K562 (cell line): ENCODE measurements around the gene MCM7. TPM values are rescaled to one million over a fixed set of nuclear protein-coding genes. Genes with fewer than 3 reads are reported as not detected.
A peak's percentile ranks its signal among the peaks of the same experiment; 100 is the strongest.

Experiments used
- CCAR2 ChIP-seq: fragments of 200-400 bp; formaldehyde crosslinking; IDR thresholded peaks from 2 replicates; pipeline ENCODE4 v1.6.1; 2017; ENCODE audit warnings: mild to moderate bottlenecking, low read depth, low read length
- CREB1 ChIP-seq, 2 experiments: sonication (generic) in 1 of 2; formaldehyde crosslinking in 1 of 2; IDR thresholded peaks; 2 replicates each; pipeline versions ENCODE4 v1.6.1 to v1.8.0; 2012 to 2022; ENCODE audit warnings: inconsistent platforms in 1 of 2, mild to moderate bottlenecking in 1 of 2, missing genetic modification reagents in 1 of 2, moderate library complexity in 1 of 2
- HMG20B ChIP-seq: fragments of 250-450 bp; sonication (Bioruptor Pico); IDR thresholded peaks from 2 replicates; pipeline ENCODE4 v1.5.0; 2021; ENCODE audit warnings: mild to moderate bottlenecking
- KLF13 ChIP-seq: fragments of 450-650 bp; IDR thresholded peaks from 2 replicates; pipeline ENCODE4 v1.6.1; 2016; ENCODE audit warnings: missing genetic modification characterization, low read depth, mild to moderate bottlenecking, missing compliant biosample characterization, moderate library complexity, borderline replicate concordance
- RBM22 ChIP-seq: fragments of 200-400 bp; formaldehyde crosslinking; IDR thresholded peaks from 2 replicates; pipeline ENCODE4 v1.6.1; 2018; ENCODE audit warnings: low read length, low read depth; ENCODE audit not compliant: poor library complexity, severe bottlenecking
- RUNX1 ChIP-seq: sonication (generic); IDR thresholded peaks from 2 replicates; pipeline ENCODE4 v1.6.1; 2016; ENCODE audit warnings: antibody characterized with exemption, low read depth
- TCF7 ChIP-seq: sonication (generic); IDR thresholded peaks from 2 replicates; pipeline ENCODE4 v1.6.1; 2016; ENCODE audit warnings: antibody characterized with exemption, borderline replicate concordance
- U2AF2 ChIP-seq: fragments of 200-400 bp; formaldehyde crosslinking; optimal IDR thresholded peaks from 2 replicates; pipeline ENCODE3; 2017; ENCODE audit warnings: low read depth, mild to moderate bottlenecking, low read length
- ZFX ChIP-seq: sonication (generic); formaldehyde crosslinking; IDR thresholded peaks from 2 replicates; pipeline ENCODE4 v1.8.0; 2022; ENCODE audit warnings: mild to moderate bottlenecking, missing genetic modification reagents, moderate library complexity
- ZNF143 ChIP-seq: sonication (generic); formaldehyde crosslinking; IDR thresholded peaks from 2 replicates; pipeline ENCODE4 v1.9.0; 2022; ENCODE audit warnings: mild to moderate bottlenecking, missing genetic modification reagents
- ZNF445 ChIP-seq: fragments of 250-450 bp; sonication (Bioruptor Pico); IDR thresholded peaks from 2 replicates; pipeline ENCODE4 v1.4.0; 2020; ENCODE audit warnings: low read depth, mild to moderate bottlenecking, moderate library complexity
- polyA plus RNA-seq, 8 experiments: library from polyadenylated mRNA; depleted of rRNA in 4 of 8; stranded (reverse) in 5 of 8; unstranded in 3 of 8; fragments of >200 nt; fragmentation: Nextera tagmentation in 2 of 8; fragmentation: Illumina TruSeq in 1 of 8; extraction: Ambion mirVana in 2 of 8; extraction: Trizol in 1 of 8; gene quantifications; 2 replicates each; pipeline versions ENCODE4 v1.2.1 to v1.2.3, GENCODE V29; 2011 to 2014; ENCODE audit warnings: inconsistent platforms in 1 of 8, missing spikeins in 1 of 8
- total RNA-seq, 7 experiments: library from RNA; depleted of rRNA in 6 of 7; stranded (reverse); fragments of >200 nt in 6 of 7; fragmentation: Illumina TruSeq in 2 of 7; extraction: Trizol in 2 of 7; gene quantifications; 2 replicates each; pipeline versions ENCODE4 v1.2.1 to v1.2.3, GENCODE V29; 2011 to 2021; ENCODE audit warnings: low replicate concordance in 1 of 7
- TF ChIP-seq, protein P1 (sequence below): sonication (generic); formaldehyde crosslinking; IDR thresholded peaks from 2 replicates; pipeline ENCODE4 v1.8.0; 2022; ENCODE audit warnings: mild to moderate bottlenecking, missing genetic modification reagents
- TF ChIP-seq, protein P2 (sequence below), 2 experiments: IDR thresholded peaks; 2 replicates each; pipeline ENCODE4 v1.6.1; 2011; ENCODE audit warnings: borderline replicate concordance in 1 of 2, control low read depth in 1 of 2, low read depth in 1 of 2, low read length in 1 of 2, mild to moderate bottlenecking in 1 of 2, mixed read lengths in 1 of 2, moderate library complexity in 1 of 2; ENCODE audit not compliant: insufficient read depth in 1 of 2, insufficient read length in 1 of 2, poor library complexity in 1 of 2, severe bottlenecking in 1 of 2; ENCODE audit errors: extremely low read depth in 1 of 2
- TF ChIP-seq, protein P3 (sequence below): fragments of 450-650 bp; formaldehyde crosslinking; IDR thresholded peaks from 2 replicates; pipeline ENCODE4 v1.4.0; 2020; ENCODE audit warnings: mild to moderate bottlenecking, moderate library complexity
- TF ChIP-seq, protein P4 (sequence below), 2 experiments: IDR thresholded peaks; 2 replicates each; pipeline ENCODE4 v1.6.1; 2012; ENCODE audit warnings: improper control_type of control experiment in 2 of 2, low read depth in 2 of 2, low read length in 2 of 2, borderline replicate concordance in 1 of 2
- TF ChIP-seq, protein P5 (sequence below): fragments of 250-450 bp; sonication (Bioruptor Pico); IDR thresholded peaks from 2 replicates; pipeline ENCODE4 v1.4.0; 2020

MCM7 gene
- total and polyA plus RNA-seq, 9 of the 15 experiments (the other 6 are each of a cell fraction or from before 2014, with no cell fraction given) = 329 to 856 (median 437) TPM

DNA sequence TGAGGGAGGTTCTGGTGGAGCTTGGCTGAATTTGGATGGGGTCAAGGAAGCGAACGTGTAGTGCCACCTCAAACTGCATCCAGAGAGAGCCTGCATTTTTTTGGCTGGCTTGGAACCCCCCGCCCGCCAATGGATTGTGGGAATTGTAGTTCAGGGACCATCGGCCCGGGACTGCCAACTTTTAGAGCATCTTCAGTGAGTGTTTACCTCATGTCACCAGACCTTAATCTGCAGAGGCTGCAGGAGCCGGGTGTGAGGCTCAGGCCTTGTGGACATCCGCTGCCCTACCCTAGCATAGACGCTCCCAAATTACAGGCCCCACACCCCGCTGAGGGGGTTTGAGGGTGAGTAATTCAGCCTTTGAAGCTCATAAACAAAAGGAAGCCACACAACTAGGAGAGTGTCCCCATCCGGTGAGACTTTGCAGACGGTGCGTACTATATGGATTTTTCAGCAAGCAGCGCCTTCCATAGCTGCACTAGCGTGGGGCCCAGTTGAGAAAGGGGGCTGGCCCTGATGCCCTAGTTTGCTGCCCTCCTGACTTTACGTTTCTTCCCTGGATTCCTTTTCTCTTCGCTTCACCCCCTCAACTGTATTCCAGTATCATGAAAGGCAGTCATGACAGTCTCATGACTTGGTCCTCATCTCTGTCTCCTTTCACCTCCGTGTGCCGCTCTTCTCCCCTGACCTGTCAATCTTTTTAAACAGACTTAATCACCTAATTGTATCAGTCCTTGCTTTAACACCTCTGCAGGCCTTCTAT lies 19.0 kb upstream of the MCM7 start (continued):
- TF ChIP-seq, protein P1, sequence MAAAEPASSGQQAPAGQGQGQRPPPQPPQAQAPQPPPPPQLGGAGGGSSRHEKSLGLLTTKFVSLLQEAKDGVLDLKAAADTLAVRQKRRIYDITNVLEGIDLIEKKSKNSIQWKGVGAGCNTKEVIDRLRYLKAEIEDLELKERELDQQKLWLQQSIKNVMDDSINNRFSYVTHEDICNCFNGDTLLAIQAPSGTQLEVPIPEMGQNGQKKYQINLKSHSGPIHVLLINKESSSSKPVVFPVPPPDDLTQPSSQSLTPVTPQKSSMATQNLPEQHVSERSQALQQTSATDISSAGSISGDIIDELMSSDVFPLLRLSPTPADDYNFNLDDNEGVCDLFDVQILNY (CRISPR knock-in tag) = no peak
- TF ChIP-seq KLF13 (tag) (peak; percentile 36; the same call in 1 of the 2 replicates), ZFX (peak; percentile 74), HMG20B (CRISPR knock-in tag) (no peak), CREB1 (IDR thresholded peaks at IDR 0.05) (no peak), CREB1 (CRISPR knock-in tag; IDR thresholded peaks at IDR 0.05) (no peak), CCAR2 (no peak), TCF7 (no peak), RUNX1 (no peak), ZNF143 (CRISPR knock-in tag) (peak; percentile 85), ZNF445 (CRISPR knock-in tag) (no peak), U2AF2 (no peak), RBM22 (no peak)
- TF ChIP-seq, protein P2, sequence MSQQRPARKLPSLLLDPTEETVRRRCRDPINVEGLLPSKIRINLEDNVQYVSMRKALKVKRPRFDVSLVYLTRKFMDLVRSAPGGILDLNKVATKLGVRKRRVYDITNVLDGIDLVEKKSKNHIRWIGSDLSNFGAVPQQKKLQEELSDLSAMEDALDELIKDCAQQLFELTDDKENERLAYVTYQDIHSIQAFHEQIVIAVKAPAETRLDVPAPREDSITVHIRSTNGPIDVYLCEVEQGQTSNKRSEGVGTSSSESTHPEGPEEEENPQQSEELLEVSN (IDR thresholded peaks at IDR 0.05; ENCODE audit: borderline replicate concordance in 1 of 2, extremely low read depth in 1 of 2, insufficient read depth in 1 of 2, insufficient read length in 1 of 2, low read depth in 1 of 2, low read length in 1 of 2, poor library complexity in 1 of 2, severe bottlenecking in 1 of 2) = peak in 1 of 2 experiments; percentile 17
- TF ChIP-seq, protein P3, sequence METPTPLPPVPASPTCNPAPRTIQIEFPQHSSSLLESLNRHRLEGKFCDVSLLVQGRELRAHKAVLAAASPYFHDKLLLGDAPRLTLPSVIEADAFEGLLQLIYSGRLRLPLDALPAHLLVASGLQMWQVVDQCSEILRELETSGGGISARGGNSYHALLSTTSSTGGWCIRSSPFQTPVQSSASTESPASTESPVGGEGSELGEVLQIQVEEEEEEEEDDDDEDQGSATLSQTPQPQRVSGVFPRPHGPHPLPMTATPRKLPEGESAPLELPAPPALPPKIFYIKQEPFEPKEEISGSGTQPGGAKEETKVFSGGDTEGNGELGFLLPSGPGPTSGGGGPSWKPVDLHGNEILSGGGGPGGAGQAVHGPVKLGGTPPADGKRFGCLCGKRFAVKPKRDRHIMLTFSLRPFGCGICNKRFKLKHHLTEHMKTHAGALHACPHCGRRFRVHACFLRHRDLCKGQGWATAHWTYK (CRISPR knock-in tag) = no peak
- TF ChIP-seq, protein P4, sequence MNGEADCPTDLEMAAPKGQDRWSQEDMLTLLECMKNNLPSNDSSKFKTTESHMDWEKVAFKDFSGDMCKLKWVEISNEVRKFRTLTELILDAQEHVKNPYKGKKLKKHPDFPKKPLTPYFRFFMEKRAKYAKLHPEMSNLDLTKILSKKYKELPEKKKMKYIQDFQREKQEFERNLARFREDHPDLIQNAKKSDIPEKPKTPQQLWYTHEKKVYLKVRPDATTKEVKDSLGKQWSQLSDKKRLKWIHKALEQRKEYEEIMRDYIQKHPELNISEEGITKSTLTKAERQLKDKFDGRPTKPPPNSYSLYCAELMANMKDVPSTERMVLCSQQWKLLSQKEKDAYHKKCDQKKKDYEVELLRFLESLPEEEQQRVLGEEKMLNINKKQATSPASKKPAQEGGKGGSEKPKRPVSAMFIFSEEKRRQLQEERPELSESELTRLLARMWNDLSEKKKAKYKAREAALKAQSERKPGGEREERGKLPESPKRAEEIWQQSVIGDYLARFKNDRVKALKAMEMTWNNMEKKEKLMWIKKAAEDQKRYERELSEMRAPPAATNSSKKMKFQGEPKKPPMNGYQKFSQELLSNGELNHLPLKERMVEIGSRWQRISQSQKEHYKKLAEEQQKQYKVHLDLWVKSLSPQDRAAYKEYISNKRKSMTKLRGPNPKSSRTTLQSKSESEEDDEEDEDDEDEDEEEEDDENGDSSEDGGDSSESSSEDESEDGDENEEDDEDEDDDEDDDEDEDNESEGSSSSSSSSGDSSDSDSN (IDR thresholded peaks at IDR 0.05; ENCODE audit: borderline replicate concordance in 1 of 2, low read depth in 2 of 2, low read length in 2 of 2) = no peak
- TF ChIP-seq, protein P5, sequence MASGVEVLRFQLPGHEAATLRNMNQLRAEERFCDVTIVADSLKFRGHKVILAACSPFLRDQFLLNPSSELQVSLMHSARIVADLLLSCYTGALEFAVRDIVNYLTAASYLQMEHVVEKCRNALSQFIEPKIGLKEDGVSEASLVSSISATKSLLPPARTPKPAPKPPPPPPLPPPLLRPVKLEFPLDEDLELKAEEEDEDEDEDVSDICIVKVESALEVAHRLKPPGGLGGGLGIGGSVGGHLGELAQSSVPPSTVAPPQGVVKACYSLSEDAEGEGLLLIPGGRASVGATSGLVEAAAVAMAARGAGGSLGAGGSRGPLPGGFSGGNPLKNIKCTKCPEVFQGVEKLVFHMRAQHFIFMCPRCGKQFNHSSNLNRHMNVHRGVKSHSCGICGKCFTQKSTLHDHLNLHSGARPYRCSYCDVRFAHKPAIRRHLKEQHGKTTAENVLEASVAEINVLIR = no peak
